Measurements from ENCODE around the gene SYNRG.
"Not testable (repeated sequence)": the region's sequence is repeated elsewhere in the genome, so short reads cannot be mapped to it uniquely, and the experiment has no call there.

Gene SYNRG

GRCh38 chr17:37609170-37610040 is at the start of gene SYNRG:
TSS of gene SYNRG (minus strand) at chr17:37609418. CDS start at chr17:37609355, 63 bp downstream.
- peak; percentile 100 for DNase-seq (ENCODE audit: low spot score)

- no peak for DNase-seq (ENCODE audit: low spot score)
These were observed 48.0 kb upstream of the SYNRG start for GRCh38 chr17:37657202-37657601.

- no peak for DNase-seq (ENCODE audit: low spot score)
These were observed 42.6 kb upstream of the SYNRG start for GRCh38 chr17:37651849-37652248.

- peak; percentile 62 for DNase-seq (ENCODE audit: low spot score)
These were observed 41.3 kb upstream of the SYNRG start for GRCh38 chr17:37650419-37651003.

GRCh38 chr17:37648555-37648954 is 39.3 kb upstream of the SYNRG start:
- DNase-seq (ENCODE audit: low spot score): no peak

- no peak for DNase-seq (ENCODE audit: low spot score)
These were observed 38.6 kb upstream of the SYNRG start for GRCh38 chr17:37647856-37648255.

GRCh38 chr17:37643869-37644268 is 34.7 kb upstream of the SYNRG start:
- no peak for DNase-seq (ENCODE audit: low spot score)

- DNase-seq (ENCODE audit: low spot score): peak; percentile 93
These were observed 34.0 kb upstream of the SYNRG start, which contains the start of gene DDX52 for GRCh38 chr17:37643118-37643766. TSS of gene DDX52 (minus strand) at chr17:37643446. CDS start at chr17:37643420, 26 bp downstream.

GRCh38 chr17:37642681-37643080 is 33.5 kb upstream of the SYNRG start:
- no peak for DNase-seq (ENCODE audit: low spot score)

GRCh38 chr17:37640015-37640414 is 30.8 kb upstream of the SYNRG start:
- DNase-seq (ENCODE audit: low spot score): no peak

GRCh38 chr17:37637956-37638355 is 28.7 kb upstream of the SYNRG start:
- no peak for DNase-seq (ENCODE audit: low spot score)

- not testable (repeated sequence) for DNase-seq (ENCODE audit: low spot score)
These were observed 7.2 kb upstream of the SYNRG start for GRCh38 chr17:37616430-37616829.

- DNase-seq (ENCODE audit: low spot score): no peak
These were observed 5.6 kb upstream of the SYNRG start for GRCh38 chr17:37614823-37615222.

GRCh38 chr17:37614391-37614790 is 5.2 kb upstream of the SYNRG start:
- no peak for DNase-seq (ENCODE audit: low spot score)

- DNase-seq (ENCODE audit: low spot score): no peak
These were observed 1.8 kb upstream of the SYNRG start for GRCh38 chr17:37610971-37611370.

GRCh38 chr17:37610041-37610420 is 813 bp upstream of the SYNRG start:
- not testable (repeated sequence) for DNase-seq (ENCODE audit: low spot score)

GRCh38 chr17:37608351-37609169 is 658 bp downstream of the SYNRG start:
- DNase-seq (ENCODE audit: low spot score): no peak

- no peak for DNase-seq (ENCODE audit: low spot score)
These were observed 1.4 kb downstream of the SYNRG start for GRCh38 chr17:37607637-37608331.

GRCh38 chr17:37605813-37606505 is 3.3 kb downstream of the SYNRG start:
- no peak for DNase-seq (ENCODE audit: low spot score)

- DNase-seq (ENCODE audit: low spot score): no peak
These were observed 4.1 kb downstream of the SYNRG start for GRCh38 chr17:37605081-37605480.

- DNase-seq (ENCODE audit: low spot score): no peak
These were observed 4.7 kb downstream of the SYNRG start for GRCh38 chr17:37604556-37604955.
